Endothelial cell of umbilical vein (primary cell): ENCODE data around the gene H2BK1.

ENCODE experiments used
- CTCF ChIP-seq, 2 donors: IDR thresholded peaks; 1 replicate in 1 of 2; 2 replicates in 1 of 2; pipeline ENCODE4 v1.5.1; 2011; ENCODE audit warnings: low read length in 2 of 2, mild to moderate bottlenecking in 2 of 2, moderate library complexity in 2 of 2, control low read depth in 1 of 2, inconsistent platforms in 1 of 2, low read depth in 1 of 2; ENCODE audit not compliant: insufficient read depth in 1 of 2; ENCODE audit errors: extremely low read depth in 1 of 2
- JUN ChIP-seq: IDR thresholded peaks from 2 replicates; pipeline ENCODE4 v1.6.1; 2011; ENCODE audit warnings: borderline replicate concordance, low read depth; ENCODE audit not compliant: insufficient read length, insufficient read depth
- MAX ChIP-seq: IDR thresholded peaks from 2 replicates; pipeline ENCODE4 v1.6.1; 2011; ENCODE audit not compliant: insufficient read depth, insufficient read length
- MYC ChIP-seq: IDR thresholded peaks from one replicate; pipeline ENCODE4 v1.6.1; 2011; ENCODE audit warnings: mild to moderate bottlenecking, low read depth, low read length
- POLR2A ChIP-seq: IDR thresholded peaks from 2 replicates; pipeline ENCODE4 v1.6.1; 2012; ENCODE audit warnings: low read depth, mild to moderate bottlenecking, control low read depth, low read length

GRCh38 chr7:151189038-151189437 lies 21.2 kb downstream of the H2BK1 start:
- TF ChIP-seq CTCF (IDR thresholded peaks at IDR 0.05; ENCODE audit: extremely low read depth in 1 of 2, insufficient read depth in 1 of 2, low read depth in 1 of 2, low read length in 2 of 2), result no peak
- TF ChIP-seq MYC, result no peak
- TF ChIP-seq MAX, result no peak
- no peak for TF ChIP-seq JUN
- TF ChIP-seq POLR2A, result no peak
